ENCODE data around the gene TNS4.

GRCh38 chr17:40462343-40463121 lies 38.9 kb downstream of the TNS4 start:
- TF ChIP-seq CTCF (IDR thresholded peaks at IDR 0.05) (no peak), POLR2AphosphoS5 (IDR thresholded peaks at IDR 0.05) (no peak), POLR2A (IDR thresholded peaks at IDR 0.05) (no peak)

Data from stomach (tissue), 4 donors.